Prostate gland (tissue), 2 donors: ENCODE data around the gene PTRHD1. TPM values are rescaled to one million over a fixed set of nuclear protein-coding genes. Genes with fewer than 3 reads are reported as not detected.
"Not testable (repeated sequence)": the region's sequence is repeated elsewhere in the genome, so short reads cannot be mapped to it uniquely, and the experiment has no call there.

Experiments
- DNase-seq: peaks from one replicate; pipeline ENCODE4 v3.0.0-alpha.2; 2019; ENCODE audit warnings: low spot score
- H3K27ac ChIP-seq, 2 donors: fragments of 200-600 bp; sonication (generic); 2 replicates each; pipeline ENCODE4 v1.5.1; 2017 to 2019
- H3K27me3 ChIP-seq: fragments of 200-600 bp; sonication (generic); replicated peaks from 2 replicates; pipeline ENCODE4 v1.5.1; 2019; ENCODE audit not compliant: insufficient read depth
- H3K36me3 ChIP-seq, 2 donors: fragments of 200-600 bp; sonication (generic); 1 replicate in 1 of 2; 2 replicates in 1 of 2; pipeline versions ENCODE4 v1.5.1 to v1.8.1; 2017 to 2019
- H3K4me1 ChIP-seq: fragments of 200-600 bp; sonication (generic); replicated peaks from 2 replicates; pipeline ENCODE4 v1.5.1; 2019
- H3K4me3 ChIP-seq, 2 donors: fragments of 200-600 bp; sonication (generic); 2 replicates each; pipeline ENCODE4 v1.5.1; 2017 to 2019
- H3K9me3 ChIP-seq: fragments of 200-600 bp; sonication (generic); 2 replicates; pipeline ENCODE4 v1.5.1; 2017
- CTCF ChIP-seq, 4 experiments: fragments of 200-600 bp in 2 of 4; fragments of 450-650 bp in 2 of 4; sonication (generic) in 2 of 4; IDR thresholded peaks; 1 replicate in 3 of 4; 2 replicates in 1 of 4; pipeline ENCODE4 v1.5.1; 2016 to 2019; ENCODE audit warnings: antibody characterized with exemption in 4 of 4, mild to moderate bottlenecking in 2 of 4, moderate library complexity in 2 of 4
- POLR2A ChIP-seq: fragments of 450-650 bp; IDR thresholded peaks from one replicate; pipeline ENCODE4 v1.6.1; 2016; ENCODE audit warnings: antibody characterized with exemption, mild to moderate bottlenecking
- POLR2AphosphoS5 ChIP-seq: sonication (generic); formaldehyde crosslinking; IDR thresholded peaks from one replicate; pipeline ENCODE4 v1.6.1; 2017; ENCODE audit warnings: antibody characterized with exemption
- WGBS: methylation state at CpG from one replicate; pipeline ENCODE4 v1.1.5; 2018; 5-methylcytosine and 5-hydroxymethylcytosine counted together
- intact Hi-C: fragments of 100-400 bp; cut with DNase I; formaldehyde crosslinking; loops from one replicate; pipeline ENCODE4 v1.14.2; 2022
- total RNA-seq, 2 donors: library from RNA; depleted of rRNA; stranded (reverse); fragments of >200 nt; gene quantifications; one replicate each; pipeline ENCODE4 v1.1.0, GENCODE V29; 2016

The PTRHD1 gene
- total RNA-seq, 2 donors from 2014 or later, result 33.9 to 38.6 TPM

GRCh38 chr2:24806661-24807036 lies 13.5 kb upstream of the PTRHD1 start:
- Histone ChIP-seq H3K4me3 (no peak overlapping the region), H3K9me3 (no peaks in the 10 kb centered on the region), H3K4me1 (no peaks in the 10 kb centered on the region), H3K27ac (no peak overlapping the region), H3K27me3 (no peaks in the 10 kb centered on the region), H3K36me3 (no peaks in the 10 kb centered on the region)
- no peak for DNase-seq
- intact Hi-C loops, result no loop called here
- TF ChIP-seq CTCF (IDR thresholded peaks at IDR 0.05), result no peak
- TF ChIP-seq POLR2AphosphoS5, result no peak
- TF ChIP-seq POLR2A, result no peak

GRCh38 chr2:24805811-24806660 lies 12.8 kb upstream of the PTRHD1 start:
- H3K4me1 ChIP-seq, H3K36me3 ChIP-seq, H3K27me3 ChIP-seq, H3K27ac ChIP-seq, H3K9me3 ChIP-seq, intact Hi-C loops, H3K4me3 ChIP-seq, DNase-seq: not testable (repeated sequence)
- 94% methylated on average over 21 of the region's 25 CpGs for WGBS

GRCh38 chr2:24800487-24800886 lies 7.3 kb upstream of the PTRHD1 start:
- DNase-seq, intact Hi-C loops, H3K4me1 ChIP-seq, H3K36me3 ChIP-seq, H3K9me3 ChIP-seq, H3K27ac ChIP-seq, H3K4me3 ChIP-seq, H3K27me3 ChIP-seq: not testable (repeated sequence)
- 86% methylated on average over 5 of the region's 5 CpGs for WGBS

GRCh38 chr2:24797644-24798043 lies 4.5 kb upstream of the PTRHD1 start:
- DNase-seq, result no peak
- no peaks in the 10 kb centered on the region for H3K4me1 ChIP-seq
- no peak overlapping the region for H3K27ac ChIP-seq
- H3K27me3 ChIP-seq, result no peaks in the 10 kb centered on the region
- H3K9me3 ChIP-seq, result no peaks in the 10 kb centered on the region
- WGBS, result 98% methylated on average over 2 of the region's 2 CpGs
- H3K4me3 ChIP-seq, result no peak overlapping the region
- intact Hi-C loops, result loop anchor here (10.0 kb wide), 1 partner anchor 303 kb away; the partner anchor contains the start of gene NCOA1
- no peak for TF ChIP-seq CTCF (IDR thresholded peaks at IDR 0.05)
- no peak for TF ChIP-seq POLR2A
- no peak for TF ChIP-seq POLR2AphosphoS5
- H3K36me3 ChIP-seq, result no peaks in the 10 kb centered on the region

- H3K4me3 ChIP-seq, result peak overlapping the region; percentile 67 to 76
- DNase-seq, result no peak
- peak overlapping the region in 1 of 2 donors; percentile 96 for H3K27ac ChIP-seq
- intact Hi-C loops, result loop anchor here (10.0 kb wide), 1 partner anchor 299 kb away; the partner anchor contains the start of gene NCOA1
- H3K27me3 ChIP-seq, result no peaks in the 10 kb centered on the region
- no peaks in the 10 kb centered on the region for H3K9me3 ChIP-seq
- no peaks in the 10 kb centered on the region for H3K4me1 ChIP-seq
- TF ChIP-seq POLR2A (no peak), CTCF (IDR thresholded peaks at IDR 0.05) (no peak), POLR2AphosphoS5 (no peak)
- 2% methylated on average over 14 of the region's 14 CpGs for WGBS
- H3K36me3 ChIP-seq, result no peaks in the 10 kb centered on the region
Observed at GRCh38 chr2:24793761-24794435, 707 bp upstream of the PTRHD1 start.
